Renal pelvis (tissue), 12 donors: ENCODE measurements around the gene RGS11. TPM values are rescaled to one million over a fixed set of nuclear protein-coding genes. Genes with fewer than 3 reads are reported as not detected.

Experiments used
- DNase-seq: peaks from one replicate; pipeline ENCODE4 v3.0.0-alpha.2; 2013
- long read RNA-seq, 16 experiments: transcript quantifications; one replicate each; lab custom pipeline, GENCODE V29; 2026
- polyA plus RNA-seq, 3 donors: library from polyadenylated mRNA; unstranded; fragments of 120-200 nt; gene quantifications; one replicate each; pipeline ENCODE4 v1.2.1, GENCODE V29; 2013; ENCODE audit not compliant: insufficient read length in 3 of 3

RGS11 gene
- polyA plus RNA-seq = 1 to 10 TPM; 1.8 to 2.8 (median 1.9) TPM
- long read RNA-seq, donor 1 = 0 reads
- long read RNA-seq, donor 2 = 0 reads
- long read RNA-seq, donor 3 = 0 reads
- long read RNA-seq, donor 4 = 0 reads
- long read RNA-seq, donor 5 = 0 reads
- long read RNA-seq, donor 6 = 0 reads
- long read RNA-seq, donor 7 = 0 reads
- long read RNA-seq, donor 8 = 0 reads
- long read RNA-seq, donor 9 = 0 reads
- long read RNA-seq, donor 10 = 0 reads
- long read RNA-seq, donor 11 = 0 reads
- long read RNA-seq, donor 12 = 0 reads
- long read RNA-seq, donor 13 = 0 reads
- long read RNA-seq, donor 14 = 0 reads
- long read RNA-seq, donor 15 = 0 reads
- long read RNA-seq, donor 16 = 0 reads

DNA sequence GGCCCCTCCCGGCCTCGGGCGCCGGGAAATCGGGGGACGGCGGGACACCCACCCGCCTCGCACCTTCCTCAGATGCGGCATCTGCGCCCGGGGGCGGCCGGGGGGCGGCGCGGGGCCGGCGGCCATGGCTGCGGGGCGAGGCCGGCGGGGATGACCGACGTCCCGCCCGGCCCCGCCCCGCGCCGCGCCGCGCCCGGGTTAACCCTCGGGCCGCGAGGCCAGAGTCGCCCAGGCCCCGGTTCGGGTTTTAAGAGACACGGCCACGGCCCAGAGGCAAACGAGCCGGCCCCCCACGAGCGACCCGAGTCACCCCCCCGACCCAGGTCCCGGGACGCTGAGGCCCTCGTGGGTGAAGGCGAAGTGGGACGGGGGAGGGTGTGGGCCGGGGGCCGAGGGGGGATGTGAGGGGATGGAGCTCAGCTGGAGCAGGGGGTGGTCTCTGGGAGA is at the start of gene RGS11:
RGS11 (minus strand) TSS at position 159 of the 447 bp plus-strand sequence; CDS start at position 126, 33 bp downstream.
- DNase-seq = no peak

DNA sequence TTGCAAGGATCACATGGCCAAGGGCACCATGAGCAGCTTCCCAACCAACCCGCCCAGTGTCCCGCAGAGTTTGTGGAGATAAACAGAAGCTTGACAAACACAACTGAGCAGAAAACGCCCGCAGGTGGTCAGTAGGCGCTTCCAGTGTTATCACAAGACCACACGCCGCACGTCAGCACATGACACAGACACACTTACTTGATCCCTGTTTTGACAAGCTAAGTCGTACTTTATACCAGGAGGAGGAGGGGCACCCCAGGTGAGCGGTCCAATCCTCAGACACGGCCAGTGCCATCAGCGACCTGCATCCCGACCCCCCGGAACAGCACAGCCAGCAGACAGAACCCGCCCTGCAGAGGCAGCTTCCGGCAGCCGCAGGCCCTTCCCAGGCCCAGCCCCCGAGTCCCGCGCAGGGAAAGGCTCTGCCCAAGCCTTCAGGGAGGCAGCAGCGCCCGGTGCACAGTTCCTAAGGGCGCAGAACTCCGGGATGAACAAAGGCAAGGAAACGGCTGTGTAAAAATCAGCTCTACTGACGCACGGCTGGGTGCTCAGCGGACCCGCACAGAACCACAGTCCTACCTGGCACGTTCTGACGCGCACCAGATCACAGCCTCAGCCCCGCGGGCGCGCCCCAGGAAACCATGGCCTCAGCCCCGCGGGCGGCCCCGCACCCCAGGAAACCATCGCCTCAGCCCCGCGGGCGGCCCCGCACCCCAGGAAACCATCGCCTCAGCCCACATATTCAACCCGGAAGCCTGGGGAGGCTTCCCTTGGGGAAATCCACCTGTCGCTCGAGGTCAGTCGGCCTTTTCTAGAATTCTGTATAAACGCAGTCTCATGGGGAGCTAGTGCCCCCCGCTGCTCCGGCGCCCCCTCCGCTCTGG is 48.9 kb upstream of the RGS11 start:
- DNase-seq = peak; percentile 27

DNA sequence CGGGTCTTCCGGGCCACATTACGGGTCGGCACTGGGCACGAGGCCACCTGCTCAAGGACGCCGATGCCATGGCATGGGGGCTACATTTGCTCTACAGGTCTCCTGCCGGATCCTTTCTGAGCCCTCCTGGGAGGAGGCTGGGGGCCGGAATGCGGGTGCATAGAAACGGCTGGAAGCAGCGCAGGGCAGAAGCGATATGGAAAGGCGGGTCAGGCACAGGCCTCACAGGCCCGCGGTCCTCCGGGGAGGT is 48.4 kb upstream of the RGS11 start:
- no peak for DNase-seq

DNA sequence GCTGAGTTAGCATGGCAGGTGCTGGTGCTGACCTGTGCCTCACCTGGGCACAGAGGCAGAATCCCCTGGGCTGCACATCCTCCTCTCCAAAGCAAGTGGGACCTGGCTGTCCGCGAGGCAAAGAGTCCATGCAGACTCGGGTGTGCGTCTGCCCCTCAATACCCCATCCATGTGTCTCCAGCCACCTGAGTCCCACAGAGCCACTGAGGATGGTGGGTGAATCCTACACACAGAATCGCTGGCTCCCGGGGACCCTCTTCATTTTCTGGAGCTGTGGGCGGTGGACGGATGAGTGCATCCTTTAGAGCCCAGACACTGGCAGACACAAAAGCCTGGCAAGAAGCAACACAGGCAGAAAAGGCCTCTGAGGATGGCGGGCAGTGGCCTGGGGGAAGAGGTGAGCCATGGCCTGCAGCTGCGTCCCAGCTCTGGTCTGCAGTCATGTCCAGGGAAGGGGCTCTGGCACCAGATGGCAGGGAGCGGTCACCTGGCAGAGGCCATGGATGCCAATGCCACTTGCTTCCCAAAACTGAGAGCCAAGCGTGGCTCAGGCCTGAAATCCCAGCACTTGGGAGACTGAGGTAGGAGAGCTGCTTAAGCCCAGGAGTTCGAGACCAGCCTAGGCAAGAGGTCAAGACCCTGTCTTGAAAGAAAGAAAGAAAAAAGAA is 46.9 kb upstream of the RGS11 start:
- DNase-seq = no peak

DNA sequence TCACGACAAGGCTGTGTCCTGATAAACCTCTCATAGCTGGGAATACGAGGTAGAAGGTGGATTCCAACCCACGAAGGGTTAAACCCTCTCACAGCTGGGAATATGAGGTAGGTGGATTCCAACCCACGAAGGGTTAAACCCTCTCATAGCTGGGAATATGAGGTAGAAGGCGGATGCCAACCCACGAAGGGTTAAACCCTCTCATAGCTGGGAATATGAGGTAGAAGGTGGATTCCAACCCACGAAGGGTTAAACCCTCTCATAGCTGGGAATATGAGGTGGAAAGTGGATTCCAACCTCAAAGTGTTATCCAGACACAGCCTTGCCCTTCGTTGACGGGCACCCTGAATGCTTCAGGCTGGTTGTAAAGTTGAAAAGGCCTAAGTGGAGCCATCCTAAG is 45.8 kb upstream of the RGS11 start:
- no peak for DNase-seq

DNA sequence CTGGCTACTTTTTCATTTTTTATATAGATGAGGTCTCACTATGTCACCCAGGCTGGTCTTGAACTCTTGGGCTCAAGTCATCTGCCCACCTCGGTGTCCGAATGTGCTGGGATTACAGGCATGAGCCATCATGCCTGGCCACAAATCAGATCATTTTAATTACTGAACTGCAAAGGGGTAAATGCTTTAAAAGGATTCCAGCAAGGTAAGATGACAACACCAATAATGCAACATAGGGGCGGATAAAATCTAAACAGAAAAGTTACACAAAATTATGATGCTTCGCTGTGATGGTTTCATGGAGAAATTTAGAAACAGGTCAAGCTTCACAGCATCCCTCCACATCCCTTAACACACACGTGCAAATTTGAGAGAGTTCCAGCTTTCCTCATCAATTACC is 44.5 kb upstream of the RGS11 start:
- no peak for DNase-seq

DNA sequence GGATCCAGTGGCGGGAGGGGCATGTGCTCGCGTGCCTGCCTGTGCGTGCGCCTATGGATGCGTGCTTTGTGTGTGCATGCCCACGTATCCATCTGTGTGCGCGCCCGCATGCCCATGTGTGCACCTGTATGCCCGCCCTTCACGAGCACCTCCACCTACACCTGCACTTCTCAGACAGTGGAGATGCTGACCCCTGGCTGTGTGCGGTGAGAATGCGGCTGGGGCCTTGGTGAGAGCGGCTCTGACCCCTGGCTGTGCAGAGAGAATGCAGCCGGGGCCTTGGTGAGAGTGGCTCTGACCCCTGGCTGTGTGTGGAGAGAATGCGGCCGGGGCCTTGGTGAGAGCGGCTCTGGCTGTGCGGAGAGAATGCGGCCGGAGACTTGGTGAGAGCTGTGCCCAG is 42.9 kb upstream of the RGS11 start:
- DNase-seq = no peak

DNA sequence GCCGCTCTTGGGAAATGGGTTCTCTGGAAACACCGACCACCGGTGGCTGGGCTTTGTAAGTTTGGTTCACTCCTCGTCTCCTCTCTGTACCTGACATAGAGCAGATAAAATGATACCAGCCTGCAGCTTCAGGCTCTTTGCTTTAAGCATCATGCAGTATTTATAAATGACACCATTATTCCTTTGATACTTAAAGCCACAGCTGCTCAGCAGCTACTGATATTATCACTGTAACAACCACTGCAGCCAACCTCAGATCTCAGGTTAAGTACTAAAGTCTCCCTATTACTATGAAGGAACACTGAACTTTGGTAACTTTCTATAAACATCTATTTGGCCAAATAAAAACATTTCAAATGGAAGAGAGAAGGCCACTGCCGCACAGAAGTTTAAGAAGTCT is 41.8 kb upstream of the RGS11 start:
- DNase-seq = no peak

DNA sequence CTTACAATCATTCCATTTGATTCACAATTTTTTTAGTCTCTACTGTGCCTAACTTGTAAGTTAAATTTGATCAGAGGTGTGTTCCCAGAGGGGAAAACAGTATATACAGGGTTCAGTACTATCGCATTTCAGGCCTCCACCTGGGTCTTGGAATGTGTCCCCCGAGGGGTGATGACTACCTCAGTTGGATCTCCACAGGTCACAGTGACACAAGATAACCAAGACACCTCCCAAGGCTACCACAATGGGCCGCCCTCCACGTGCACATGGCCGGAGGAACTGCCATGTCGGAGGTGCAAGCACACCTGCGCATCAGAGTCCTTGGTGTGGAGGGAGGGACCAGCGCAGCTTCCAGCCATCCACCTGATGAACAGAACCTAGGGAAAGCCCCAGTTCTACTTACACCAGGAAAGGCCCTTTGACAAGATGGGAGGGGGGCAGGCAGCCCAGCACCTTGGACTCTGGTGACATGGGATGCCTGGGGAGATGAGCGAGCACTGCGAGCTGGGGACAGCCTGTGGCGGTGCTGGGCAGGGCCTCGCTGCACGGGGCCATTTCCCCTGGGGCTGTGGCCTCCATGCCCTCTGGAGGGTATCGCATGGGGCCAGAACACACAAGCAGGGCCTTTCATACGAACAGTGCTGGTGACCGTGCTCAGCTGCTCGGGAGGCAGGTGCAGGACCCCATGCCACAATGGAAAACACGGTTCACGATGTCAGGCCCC is 41.2 kb upstream of the RGS11 start:
- no peak for DNase-seq

DNA sequence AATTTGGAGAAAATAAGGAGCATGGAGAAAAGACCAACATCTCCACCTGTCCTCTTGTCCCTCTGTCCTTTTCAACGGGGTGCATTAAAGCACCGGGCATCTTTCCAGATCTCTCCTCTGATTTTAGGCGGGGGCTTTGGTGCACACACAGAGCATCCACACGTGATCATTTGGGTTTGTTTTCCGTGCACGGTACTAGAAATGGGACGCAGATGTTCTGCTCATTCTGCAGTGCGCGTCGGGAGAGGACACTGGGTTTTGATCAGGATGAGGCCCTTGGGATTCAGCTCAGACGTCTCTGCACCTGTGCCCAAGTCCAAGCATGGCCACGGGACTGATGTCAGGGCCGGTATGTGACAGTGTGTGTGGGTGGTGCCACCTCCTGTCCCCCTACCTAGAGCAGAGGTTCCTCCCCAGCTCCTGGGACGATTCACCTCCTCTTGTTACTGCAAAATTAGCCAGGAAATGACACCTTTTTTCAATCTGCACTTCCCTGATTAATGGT is 39.1 kb upstream of the RGS11 start:
- no peak for DNase-seq

DNA sequence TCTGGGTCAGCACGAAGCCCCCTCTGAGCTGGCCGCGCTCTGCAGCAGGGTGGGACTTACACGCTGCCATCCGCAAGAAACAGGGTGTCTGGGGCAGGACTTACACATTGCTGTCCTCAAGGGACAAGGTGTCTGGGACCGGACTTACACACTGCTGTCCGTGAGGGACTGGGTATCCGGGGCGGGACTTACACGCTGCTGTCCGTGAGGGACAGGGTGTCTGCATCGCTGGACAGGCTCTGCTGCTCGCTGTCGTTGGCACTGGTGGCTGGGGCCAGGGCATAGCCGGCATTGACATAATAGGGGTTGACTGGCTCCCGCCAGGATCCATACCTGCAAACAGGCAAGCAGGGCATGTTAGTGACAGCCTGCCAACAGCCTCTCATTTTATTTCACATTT is 38.6 kb upstream of the RGS11 start:
- DNase-seq = no peak

DNA sequence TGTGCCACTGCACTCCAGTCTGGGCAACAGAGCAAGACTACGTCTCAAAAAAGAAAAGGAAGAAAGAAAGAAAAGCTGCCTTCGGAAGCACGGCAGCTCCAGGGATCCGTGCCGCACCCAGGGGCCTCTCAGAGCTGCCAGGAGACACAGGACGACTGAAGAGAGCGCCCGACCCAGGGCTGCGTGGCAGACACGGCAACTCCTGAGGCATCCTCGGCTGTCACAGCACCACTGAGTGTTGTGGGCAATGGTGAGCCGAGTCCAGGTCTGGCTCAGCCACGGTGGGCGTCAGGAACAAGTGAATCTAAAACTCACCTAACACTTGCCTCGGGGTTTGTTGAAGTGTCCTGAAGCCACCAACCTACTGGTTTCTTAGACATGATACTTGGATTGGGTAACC is 36.0 kb upstream of the RGS11 start:
- DNase-seq = no peak

DNA sequence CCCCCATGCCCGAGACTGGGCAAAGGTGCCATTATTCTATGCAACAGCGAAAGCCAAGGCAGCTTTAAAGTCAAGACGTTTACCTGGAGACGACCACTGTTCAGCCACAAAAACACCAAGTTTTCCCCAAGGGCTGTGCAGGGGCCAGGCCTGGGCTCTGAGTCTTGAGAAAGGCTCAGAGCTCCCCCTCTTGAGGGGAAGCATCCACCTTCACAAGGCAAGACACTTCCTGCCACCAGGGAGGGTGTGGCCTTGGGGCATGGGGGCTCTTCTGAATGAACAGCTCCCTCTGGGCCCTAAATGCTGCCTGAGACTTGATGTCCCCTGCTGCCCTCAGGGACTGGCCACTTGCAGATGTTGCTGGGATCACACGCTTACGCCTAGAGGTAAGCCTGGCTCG is 33.7 kb upstream of the RGS11 start:
- DNase-seq = no peak

DNA sequence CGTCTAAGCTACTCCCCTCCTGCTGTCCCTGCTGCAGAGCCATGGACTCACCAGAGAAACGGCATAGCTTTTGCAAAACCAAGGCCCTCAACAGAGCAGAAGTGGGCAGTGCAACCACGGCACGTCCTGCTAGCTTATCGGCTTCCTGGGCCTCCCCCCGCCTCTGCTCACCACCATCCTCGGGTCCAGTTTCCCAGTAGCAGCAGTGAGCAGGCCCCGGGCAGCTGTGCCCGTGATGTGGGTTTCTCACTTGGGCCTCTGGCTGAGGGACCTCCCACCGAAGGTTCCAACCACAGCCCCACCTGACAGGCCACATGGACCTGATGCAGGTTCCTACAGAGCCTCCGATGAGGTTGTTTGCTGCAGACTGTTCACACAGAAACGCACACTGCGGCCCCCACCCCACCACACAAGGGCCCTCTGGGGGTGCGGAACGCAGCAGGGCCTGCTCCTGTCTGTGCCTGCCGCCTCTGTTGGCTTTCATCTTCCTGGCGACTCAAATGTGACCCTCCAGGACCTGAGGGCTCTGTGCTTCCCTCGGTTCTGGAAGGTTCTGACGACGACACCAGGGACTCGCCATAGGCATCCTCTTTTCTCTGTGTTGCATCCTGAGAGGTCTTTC is 32.1 kb upstream of the RGS11 start:
- no peak for DNase-seq

DNA sequence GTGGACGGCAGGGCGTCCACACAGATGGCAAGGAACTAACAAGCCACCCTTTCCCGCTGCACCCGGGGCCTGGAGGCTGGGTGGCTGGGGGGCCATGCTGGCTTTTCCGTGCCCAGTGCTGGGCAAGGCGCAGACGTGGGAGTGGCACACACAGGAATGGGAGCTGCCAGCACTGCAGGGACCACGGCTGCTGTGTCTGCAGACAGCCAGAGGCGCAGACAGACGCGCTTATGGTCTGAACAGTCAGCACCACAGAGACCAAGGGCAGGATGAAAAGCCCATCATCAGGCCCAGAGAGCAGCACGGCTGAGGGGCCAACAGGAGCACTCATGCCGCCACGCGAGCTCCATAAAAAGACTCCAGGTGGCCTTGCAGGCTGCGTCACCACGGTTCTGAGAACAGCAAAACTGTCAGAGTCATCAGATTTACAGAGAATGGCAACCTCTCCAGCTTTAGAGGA is 31.2 kb upstream of the RGS11 start:
- DNase-seq = no peak

DNA sequence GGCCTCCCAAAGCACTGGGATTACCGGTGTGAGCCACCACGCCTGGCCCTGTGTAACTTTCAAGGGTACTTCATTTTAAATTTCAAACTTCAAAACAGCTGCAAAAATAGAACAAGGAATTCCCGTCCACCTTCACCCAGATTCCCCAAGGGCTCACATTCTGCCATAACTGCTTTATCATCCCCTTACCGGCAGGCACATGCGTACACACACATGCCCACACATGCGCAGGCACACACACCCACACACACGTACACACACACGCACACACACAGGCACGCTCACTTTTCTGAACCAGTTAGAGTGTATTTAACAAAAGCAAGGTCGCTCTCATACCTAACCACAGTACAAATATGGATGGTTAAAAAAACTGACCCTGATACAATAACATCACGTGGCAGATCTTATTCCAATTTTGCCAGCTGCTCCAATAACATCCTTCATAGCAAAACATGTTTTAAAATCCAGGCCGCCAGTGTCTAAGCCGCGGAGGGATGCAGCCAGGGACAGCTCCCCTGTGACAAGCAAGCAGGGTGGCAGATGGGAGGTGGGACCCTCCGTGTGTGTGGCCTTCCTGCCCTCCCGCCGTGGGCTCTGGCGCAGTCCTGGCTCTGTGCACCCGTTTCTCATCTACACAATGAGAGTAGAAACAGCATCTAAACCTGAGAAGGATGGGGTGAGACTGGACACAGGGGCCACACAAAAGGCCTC is 30.3 kb upstream of the RGS11 start:
- no peak for DNase-seq

DNA sequence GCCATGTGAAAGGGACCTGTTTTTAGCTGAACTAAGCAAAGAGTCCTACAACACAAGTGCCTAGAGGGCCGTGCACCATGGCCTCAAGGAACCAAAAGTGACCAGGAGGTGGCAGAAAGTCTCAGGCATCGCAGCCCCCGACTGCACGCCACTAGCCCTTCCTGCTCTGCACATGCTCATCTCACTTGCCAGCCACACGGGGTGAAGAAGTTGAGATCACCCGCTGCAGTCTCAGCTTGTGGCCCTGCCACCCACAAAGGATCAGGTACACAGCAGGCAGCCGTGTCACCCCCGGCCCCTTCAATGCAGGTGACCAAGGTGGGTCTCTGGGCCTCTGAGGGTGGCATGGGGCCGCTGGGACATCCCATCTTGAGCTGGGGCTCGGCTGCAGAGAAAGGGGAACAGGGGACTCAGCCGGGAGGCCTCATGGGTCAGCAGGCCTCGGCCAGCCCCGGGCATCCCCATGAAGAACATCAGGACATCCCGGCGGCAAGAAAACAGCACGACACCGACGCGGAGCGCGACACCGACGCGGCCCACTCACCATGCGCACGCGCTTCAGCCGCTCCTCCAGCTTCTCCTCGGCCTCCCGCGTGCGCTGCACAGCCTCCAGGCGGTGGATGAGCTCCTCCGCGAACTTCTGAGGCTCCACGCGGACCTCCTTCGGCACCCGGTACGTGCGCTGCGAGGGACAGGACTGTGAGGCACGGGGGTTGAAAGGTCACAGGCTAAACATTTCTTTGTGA is 28.2 kb upstream of the RGS11 start:
- DNase-seq = no peak

DNA sequence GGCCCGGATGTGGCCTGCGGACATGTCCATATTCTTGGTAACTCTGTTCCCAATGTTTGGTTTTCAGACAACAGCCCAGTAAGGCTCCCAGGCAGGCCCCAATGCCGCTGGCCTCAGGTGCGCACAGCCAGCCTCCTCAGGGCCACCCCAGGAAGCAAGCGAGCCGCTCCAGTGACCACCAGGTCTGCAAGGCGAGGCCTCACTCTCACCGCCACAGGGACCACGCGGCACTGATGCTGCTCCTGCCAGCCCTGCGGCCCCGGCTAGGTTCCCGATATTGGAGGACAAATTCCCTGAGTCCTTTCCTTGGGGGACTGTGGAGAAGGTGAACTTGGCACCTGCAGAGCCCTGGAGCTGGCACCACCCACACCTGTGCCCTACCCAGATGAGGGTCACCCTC is 26.2 kb upstream of the RGS11 start:
- DNase-seq = no peak

DNA sequence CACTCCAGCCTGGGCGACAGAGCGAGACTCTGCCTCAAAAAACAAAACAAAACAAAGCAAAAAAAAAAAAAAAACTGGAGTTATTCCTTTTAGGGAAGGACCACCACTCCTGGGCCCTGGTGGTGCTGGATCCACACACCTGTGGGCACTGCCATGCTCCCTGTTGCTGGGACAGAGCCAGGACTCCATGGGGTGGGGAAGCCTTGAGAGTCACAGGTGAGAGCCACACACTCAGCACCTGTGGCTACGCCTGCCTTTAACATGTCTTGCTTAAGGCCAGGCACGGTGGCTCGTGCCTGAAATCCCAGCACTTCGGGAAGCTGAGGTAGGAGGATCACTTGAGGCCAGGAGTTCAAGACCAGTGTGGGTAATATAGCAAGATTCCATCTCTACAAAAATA is 25.5 kb upstream of the RGS11 start:
- DNase-seq = no peak

DNA sequence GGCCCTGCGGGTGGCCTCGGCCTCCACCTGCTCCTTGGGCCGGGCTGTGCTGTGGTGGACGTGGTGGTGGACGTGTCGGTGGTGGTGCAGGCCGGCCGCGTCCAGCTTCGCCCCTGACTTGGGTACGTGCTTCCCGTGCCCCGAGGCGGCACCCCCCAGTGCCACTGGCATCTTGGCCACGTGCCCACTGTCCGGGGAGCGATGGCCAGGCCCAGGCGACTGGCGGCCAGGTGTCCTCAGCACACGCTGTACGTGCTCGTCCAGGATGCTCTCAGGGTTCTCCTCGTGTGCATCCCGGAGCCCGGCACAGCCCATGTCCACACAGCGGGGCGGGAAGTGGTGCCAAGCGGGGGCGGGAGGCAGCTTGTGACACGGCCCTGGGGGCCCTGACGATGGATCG is 22.1 kb upstream of the RGS11 start:
- DNase-seq = no peak
